Measurements from ENCODE around the gene JDP2.

JDP2 gene

DNA sequence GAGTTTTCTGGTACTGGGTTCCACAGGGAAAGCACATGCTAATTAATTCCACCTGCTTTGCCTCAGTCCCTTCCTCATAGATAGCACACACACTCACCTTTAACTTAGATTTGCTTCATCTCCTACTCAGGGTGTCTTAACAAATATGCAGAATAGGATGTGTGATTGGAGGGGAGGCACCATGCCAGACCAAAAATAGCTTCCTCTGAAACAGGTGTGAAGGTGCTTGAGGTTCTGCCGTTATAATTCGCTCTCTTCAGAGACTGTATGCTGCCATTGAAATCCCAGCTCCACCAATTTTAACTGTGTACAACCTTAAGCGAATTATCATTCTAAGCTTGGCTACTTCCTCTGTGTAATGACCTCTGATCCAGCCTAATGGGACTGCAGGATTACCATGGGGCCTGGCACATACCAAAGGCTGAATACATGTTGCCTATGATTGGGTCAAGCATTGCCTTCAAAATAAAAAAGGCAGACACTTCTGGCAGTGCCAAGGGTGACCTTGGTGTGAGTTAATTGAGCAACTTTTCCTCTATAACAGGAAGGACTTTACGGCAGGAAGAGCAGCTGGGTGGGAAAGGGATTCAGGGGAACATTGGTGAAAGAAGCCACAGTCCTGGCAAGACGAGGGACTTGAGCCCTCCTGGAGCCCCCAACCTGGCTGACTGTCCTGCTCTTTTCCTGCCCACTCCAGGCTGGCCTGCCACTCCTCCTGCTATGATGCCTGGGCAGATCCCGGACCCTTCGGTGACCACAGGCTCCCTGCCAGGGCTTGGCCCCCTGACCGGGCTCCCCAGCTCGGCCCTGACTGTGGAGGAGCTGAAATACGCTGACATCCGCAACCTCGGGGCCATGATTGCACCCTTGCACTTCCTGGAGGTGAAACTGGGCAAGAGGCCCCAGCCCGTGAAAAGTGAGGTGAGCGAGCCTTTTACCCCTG is 9.7 kb downstream of the JDP2 start:
- no peak for DNase-seq (ENCODE audit: low spot score)

DNA sequence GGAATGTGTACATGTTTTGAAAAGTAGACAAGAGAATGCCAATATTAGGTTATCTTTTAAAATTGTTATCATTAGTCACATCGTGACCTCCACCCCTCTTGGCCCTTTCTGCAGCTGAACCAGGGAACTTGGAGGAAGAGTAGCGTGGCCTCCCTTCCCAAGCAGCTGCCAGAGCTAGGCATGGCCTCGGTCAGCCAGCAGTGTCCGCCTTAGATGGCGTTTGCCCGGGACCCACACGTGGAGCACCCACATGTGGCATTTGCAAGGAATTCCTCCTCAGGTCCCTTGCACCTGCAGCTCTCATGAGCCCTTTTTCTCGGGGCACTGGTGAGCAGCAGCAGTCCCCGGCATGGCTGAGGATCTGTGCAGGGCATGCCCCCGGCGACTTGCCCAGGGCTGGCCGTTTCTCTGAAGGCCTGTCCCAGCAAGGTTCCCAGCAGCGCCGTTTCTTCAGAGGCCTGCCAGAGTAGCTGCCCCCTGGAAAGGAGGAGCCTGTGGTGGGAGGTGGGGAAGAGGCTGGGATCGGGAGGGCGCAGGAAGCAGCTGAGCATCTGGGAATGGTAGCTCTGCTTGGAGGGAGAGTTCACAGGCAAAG is 10.8 kb downstream of the JDP2 start:
- DNase-seq (ENCODE audit: low spot score): no peak

DNA sequence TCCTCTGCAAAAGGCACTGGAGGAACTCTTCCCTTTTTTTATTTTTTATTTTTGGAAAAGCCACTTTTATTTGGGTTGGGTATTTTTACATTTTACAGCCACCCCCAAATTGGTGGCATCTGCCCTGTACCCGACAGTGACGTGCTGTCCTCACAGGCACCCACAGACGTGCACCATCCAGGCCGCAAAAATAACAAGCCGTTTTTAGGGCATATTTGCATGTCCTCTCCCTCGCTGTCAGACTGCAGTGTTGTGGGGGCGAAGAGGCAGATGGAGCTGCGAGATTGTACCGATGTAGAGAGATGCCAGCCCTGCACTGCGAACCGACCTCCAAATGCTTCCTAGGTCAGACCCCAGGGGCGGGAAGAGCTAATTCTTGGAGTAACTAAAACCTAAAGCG is 12.2 kb downstream of the JDP2 start:
- no peak for DNase-seq (ENCODE audit: low spot score)

DNA sequence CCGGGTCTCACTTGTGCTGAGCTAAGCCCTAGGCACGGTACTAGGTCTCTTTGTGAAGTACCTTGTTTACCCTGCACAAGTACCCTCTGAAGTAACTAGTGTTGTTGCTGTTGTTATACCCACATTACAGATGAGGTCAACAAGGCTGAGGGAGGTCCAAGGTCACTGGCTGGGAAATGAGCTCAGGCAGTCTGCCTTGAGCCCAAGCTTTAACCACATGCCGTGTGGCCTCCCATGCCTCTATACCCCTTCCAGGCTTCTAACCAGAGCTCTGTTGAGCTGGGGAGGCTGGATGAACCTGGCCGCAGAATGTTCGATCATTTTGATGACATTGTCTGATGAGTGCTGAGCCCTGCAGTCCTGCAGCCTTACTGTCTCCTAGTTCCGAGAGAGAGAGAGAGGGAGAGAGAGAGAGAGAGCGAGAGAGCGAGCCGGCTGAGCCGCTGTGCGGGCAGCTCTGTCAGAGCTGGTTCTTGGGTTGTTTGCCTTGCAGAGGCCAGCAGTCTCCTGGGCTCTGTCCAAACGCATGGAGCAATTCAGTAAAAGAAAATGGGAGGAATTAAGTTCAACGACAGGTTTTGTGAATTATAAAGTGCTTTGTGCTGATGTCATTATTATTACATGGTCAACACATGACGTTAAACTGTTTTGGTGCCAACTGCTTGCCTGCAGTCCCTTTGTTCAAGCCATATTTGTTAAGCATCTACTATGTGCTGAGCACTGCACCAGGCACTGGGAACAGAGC is 13.1 kb downstream of the JDP2 start:
- no peak for DNase-seq (ENCODE audit: low spot score)

DNA sequence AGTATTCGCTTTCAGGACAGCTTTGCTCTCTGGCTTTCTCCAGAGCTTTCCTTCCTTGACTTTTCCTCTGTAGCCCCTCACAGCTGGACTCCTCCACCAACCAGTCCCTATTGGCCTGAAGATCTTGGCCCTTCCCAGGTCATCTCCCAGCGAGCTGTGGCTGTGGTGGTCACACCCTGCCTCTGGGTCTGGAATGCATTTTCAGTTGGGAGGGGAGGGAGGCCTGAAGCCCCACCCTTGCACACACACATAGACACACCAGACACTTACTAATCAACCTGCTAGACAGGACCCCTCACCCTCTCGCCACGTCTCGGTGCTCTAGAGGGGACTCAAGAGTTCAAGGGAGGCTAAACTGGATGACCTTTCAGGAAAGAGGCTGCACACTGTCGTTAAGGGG is 13.9 kb downstream of the JDP2 start:
- no peak for DNase-seq (ENCODE audit: low spot score)

DNA sequence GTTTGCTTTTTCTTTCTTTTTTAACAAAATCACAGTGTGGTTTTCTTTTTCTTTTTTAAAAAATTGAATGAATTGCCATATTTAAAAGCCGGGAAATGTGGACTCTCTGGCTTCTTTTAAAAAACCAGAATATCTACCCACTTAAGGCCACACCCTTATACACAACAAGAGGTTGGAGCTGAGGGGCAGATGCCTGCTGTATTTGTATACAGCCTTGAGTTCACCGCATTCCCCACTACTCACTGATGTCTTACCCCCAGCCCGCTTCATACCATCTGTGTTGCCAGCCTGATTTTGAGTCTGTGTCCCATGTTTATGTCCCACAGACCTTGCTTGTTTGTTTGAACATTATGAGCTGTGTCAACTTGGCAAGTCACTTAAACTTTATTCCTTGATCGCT is 14.3 kb downstream of the JDP2 start:
- no peak for DNase-seq (ENCODE audit: low spot score)

DNA sequence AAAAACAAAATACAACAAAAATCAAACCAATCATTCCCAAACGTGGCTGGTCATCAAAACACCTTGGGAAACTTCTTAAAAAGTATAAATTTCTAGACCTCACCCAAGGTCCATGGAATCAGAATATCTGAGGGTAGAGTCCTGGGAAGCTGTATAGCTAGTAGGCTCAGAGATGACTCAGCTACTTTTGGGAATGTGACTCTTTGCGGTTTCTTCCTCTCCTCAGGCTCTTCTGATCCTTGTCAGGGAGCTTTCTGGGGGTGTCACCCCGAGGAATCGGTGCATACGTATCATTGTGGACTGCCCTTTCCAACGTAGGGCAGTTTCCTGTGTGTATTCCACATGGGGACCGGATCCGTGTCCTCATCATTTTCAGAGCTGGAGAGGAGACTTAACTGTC is 14.8 kb downstream of the JDP2 start:
- DNase-seq (ENCODE audit: low spot score): no peak

DNA sequence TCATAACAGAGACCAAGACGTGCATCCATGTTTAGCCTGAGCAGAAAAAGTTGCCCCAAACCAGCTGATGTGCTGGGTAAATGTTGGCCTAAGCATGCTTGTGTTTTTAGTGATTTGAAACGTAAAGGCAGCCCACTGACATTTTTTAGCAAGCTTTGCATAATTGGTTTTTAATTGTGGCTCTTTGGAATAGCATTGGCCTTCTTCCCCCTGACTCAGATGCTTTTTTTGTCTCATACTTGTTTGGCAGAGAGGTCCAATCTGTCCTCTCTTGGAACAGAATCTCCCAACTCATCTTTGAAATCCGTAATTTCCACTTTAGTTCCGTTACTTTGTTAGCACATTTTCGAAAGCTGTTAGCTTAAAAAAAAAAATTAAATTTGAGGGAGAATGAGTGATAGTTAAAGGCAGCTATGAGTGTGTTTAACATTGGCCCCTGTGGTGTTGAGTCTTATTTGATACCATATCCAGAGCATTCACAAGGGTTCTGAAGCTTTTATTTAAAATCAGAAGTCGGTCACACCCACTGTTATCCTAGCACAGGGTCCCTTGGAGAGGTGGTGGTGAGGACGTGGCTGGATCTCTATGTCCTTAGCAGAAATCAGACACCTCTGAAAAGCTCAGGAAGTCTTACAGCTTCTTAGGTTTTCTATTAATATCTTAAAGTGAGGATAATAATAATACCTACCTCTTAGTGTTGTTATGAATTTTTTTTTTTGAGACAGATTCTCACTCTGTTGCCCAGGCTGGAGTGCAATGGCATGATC is 15.6 kb downstream of the JDP2 start:
- DNase-seq (ENCODE audit: low spot score): no peak

DNA sequence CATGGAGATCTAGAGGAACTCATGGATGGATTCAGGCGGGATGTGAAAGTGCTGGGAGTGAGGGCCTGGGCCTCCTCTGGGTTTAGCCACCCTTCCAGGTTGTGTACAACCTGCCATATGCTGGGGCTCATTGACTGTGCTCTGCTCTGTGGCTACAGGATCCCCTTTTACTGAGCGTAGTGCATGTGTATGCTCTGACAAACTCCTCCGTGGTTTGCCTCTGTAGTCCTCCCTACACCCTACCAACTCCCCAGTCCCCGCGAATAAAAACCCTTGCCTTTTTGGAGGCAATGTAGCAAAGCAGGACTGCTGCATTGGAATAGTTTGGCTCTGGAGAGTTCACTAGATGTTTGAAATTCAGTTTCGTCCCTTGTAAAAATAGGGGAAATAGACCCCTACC is 17.4 kb downstream of the JDP2 start:
- no peak for DNase-seq (ENCODE audit: low spot score)

DNA sequence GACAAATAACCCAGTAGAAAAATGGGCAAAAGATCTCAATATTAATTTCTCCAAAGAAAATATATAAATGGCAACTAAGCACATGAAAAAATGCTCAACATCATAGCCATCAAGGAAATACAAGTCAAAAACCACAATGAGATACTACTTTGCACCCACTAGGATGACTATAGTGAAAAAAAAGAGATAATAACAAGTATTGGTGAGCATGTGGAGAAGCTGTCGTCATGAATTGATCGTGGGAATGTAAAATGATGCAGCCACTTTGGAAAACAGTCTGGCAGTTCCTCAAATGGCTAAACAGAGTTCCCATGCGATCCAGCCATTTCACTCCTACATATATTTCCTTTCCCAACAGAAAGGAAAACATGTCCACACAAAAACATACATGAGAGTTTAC is 18.1 kb downstream of the JDP2 start:
- no peak for DNase-seq (ENCODE audit: low spot score)

DNA sequence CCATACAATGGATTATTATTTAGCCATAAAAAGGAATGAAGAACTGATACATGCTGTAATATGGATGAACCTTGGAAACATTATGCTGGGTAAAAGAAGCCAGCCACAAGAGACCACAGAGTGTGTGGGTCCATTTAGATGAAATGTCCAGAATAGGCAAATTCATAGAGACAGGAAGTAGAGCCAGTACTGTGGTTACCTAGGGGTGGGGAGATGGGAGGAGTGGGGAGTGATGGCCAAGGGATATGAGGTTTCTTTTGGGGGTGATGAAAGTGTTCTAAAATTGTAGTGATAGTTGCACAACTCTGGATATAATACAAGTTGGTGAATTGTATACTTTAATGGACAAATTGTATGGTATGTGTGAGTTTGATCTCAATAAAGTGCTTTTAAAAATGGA is 18.6 kb downstream of the JDP2 start:
- no peak for DNase-seq (ENCODE audit: low spot score)

DNA sequence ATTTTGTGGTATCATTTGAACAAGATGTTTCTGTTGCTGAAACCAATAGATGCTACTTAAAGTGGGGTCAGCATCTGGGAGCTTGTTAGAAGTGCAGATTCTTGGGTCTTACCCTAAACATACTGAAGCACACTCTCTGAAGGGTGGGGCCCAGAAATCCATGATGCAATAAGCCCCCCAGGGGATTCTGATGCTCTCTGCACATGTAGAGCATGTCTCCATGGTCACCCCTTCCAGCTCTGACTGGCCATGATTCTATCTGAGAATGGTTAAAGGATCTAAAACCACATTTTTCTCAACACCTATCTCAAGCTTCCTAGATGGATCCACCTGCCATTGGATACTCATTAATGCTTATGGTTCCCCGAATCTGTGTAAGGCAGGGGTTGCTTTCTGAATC is 20.4 kb downstream of the JDP2 start:
- DNase-seq (ENCODE audit: low spot score): no peak

DNA sequence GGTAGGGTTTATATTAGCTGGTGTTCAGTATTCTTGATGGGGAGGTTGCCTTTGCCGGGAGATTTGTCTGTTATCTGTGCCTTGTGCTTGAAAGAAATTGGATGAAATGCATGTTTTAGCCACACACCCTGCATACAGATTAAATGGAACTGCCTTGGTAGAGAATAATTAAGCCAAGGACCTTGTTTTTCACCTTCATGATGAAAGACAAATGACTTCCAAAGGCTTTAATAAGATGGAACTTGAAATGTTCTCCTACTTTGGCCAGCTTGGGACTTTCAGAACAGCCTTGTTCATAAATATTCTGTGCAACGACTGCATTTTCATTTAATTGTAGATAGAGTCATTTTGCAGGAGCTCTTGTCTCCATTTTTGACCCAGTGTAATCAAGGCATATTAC is 21.2 kb downstream of the JDP2 start:
- DNase-seq (ENCODE audit: low spot score): no peak

DNA sequence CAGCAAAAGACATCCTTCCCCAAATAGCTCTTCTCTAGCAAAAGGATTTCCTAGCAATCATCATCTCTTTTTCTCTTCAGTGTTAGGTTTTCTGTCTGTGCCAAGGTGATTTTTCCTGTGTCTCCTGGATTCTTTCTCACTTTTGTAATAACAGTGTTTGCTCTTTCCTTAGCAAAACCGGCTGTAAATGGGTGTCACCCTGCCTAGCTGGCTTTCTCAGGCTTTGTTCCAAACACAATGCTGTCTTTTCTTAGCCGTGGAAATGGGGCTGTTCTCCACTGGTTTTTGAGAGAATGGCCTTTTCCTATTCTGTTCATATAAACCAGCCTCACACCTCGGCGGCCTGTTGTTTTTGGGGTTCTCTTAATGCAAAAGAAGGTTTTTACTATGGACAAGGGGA is 21.9 kb downstream of the JDP2 start:
- DNase-seq (ENCODE audit: low spot score): no peak

DNA sequence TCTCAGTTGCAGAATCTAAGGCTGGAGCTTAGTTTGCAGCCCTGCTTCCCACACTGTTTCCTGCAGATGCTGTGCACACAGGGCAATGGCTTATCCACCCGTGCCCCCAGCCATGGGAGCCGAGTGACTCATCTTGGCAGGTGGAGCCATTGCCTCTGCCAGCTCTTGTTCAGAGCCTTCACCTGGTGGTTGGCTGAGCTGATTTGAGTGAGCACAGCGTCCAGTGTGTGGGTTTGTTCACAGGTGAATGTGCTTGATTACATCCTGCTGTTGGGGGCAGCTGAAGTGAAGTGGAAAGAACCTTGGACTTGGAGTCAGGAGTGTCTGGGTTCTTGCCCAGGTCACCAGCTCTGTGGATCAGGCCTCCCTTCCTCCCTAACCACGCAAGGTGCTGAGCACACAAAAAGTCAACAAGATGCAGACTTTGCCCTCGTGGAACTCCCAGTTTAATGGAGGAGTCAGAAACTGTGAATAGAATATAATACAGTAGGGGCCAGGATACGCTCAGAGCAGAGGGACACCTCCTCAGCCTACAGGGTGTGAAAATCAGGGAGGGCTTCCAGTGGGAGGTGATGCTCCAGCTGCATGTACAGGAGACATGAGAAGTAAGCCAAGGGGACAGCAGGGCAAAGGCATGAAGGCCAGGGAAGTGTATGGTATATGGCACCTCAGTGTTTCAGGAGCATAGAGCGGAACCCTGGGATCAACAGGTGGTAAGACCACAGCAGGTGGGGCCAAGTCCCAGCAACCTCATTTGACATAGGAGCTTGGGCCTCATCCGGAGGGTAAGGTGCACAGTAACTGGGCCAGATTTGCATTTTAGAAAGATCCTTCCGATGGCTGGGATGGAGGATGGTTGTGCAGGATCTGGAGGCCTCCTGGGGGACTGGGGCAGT is 22.8 kb downstream of the JDP2 start:
- DNase-seq (ENCODE audit: low spot score): peak; percentile 57

DNA sequence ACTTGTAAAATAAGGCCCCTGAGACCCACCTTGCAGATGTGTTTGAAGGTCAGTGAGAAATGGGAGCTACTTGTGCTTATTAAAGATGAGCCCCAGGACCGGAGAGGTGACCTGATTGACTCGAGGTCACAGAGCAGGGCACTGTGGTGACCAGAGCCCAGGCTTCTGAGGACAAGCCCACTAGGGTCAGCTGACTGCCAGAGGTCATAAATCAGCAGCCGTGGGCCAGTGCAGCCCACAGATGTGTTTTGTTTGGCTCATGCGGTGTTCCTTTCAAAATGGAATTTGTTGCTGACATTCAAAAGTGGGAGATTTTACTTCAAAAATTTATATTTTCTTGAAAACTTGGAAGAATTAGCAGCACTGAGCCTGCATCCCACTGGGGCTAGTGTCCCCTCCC is 24.5 kb downstream of the JDP2 start:
- DNase-seq (ENCODE audit: low spot score): no peak

DNA sequence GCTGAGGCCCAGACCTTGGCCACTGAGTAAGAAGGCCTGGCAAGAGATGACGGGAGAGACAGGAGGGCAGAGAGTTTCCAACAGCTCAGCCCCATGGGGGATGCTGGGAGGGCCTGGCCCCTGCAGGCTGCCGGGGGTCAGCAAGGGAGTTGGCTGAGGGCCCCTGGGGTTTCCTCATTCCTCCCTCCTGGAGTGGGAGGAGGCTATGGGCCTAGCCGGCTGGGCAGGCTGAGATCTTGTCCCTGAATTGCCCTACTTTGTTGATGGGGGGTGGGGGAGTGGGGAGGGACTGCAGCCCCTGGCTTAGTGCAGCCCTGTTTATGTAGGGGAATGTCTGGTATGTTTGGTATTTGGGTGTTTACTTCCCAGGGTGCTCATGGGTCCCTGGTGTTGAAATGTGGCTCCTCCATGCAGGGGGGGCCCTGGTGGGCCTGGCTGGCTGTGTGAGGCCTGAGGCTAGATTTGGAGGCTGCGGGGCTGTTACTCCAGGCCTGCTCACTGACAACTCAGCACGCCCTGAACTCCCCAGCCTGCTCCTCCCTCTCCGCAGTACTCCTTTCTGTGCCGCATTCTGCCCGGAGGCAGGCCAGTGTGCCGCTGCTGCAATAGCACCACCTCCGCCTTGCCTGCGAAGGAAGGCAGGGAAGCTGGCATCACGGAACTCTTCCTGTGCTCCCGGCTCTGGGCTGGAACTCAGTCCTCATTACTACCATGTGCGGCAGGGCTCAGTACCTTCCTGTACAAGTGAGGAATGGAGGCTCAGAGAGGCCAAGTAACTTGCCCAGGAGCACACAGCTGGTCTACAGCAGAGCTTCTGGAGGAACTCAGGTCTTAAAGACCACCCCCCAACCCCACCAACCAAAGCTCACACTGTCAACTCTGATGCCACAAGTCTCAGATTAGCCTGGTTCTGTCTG is 25.3 kb downstream of the JDP2 start:
- peak; percentile 47 for DNase-seq (ENCODE audit: low spot score)

DNA sequence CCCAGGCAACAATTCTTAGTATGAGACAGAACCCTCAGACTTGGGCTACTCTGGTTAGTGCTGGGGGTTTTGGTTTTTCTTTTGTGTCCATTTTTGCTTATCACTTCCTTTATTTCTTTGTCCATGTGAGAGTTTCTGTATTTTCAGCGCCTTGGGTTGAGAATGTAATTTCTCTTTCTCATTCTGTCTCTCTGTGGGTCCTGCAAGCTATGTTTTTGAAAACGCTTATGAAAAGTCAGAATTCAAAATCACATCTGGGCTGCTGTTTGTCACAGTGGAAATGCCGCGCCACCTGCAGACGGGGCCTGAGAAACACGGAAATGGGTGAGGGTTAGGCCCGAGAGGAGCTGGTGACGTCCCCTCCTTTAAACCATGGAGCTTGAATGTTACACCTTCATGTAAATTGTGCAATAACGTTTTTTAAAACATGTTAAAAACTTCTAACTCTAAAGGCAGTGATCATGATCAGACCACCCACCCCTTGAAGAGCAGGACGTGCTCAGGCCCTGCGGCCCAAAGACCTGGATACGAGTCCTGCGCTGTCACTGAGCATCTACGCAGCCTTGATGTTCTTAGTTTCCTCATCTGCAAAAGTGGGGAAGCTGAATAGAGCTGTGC is 26.1 kb downstream of the JDP2 start:
- DNase-seq (ENCODE audit: low spot score): no peak

DNA sequence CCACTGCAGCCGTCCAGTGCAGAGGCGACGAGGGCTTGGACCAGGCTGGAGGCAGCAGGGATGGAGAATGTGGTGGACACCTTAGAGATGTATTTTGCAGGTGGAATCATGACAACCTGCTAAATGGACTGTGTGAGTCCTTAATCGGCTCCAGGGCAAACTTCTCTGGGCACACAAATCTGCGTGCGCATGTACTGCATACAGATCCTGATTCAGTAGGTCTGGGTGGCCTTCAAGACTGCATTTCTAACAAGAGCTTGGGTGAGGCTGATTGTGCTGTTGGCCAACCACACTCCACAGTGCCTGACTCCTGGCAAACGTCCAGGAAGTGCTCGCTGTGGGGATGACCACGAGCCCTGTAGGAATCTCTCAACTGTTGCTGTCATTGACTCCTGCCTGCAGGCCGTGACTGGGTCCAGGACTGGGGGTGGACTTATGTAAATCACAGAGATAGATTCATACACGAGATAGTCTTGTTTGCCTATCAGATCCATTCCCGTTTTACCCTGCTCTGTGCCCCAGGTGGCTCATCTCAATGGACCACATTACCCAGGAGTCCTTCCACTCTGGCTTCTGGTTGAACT is 27.2 kb downstream of the JDP2 start:
- peak; percentile 32 for DNase-seq (ENCODE audit: low spot score)

All from SW480 (cell line).